Mesendoderm (in vitro differentiated cells): ENCODE results near the gene UBQLN3.

ENCODE experiments used
- DNase-seq: peaks from one replicate; pipeline ENCODE4 v3.0.0; 2013
- H2AK5ac ChIP-seq: 2 replicates; pipeline ENCODE4 v1.6.1; 2013; ENCODE audit warnings: low read length, inconsistent platforms
- H2BK120ac ChIP-seq: 2 replicates; pipeline ENCODE4 v1.6.1; 2013; ENCODE audit warnings: low read depth, mild to moderate bottlenecking, low read length, moderate library complexity, mixed read lengths
- H2BK15ac ChIP-seq: replicated peaks from 2 replicates; pipeline ENCODE4 v1.6.1; 2013; ENCODE audit warnings: low read depth, mild to moderate bottlenecking, moderate library complexity
- H2BK5ac ChIP-seq: 2 replicates; pipeline ENCODE4 v1.6.1; 2013; ENCODE audit warnings: low read length, inconsistent platforms
- H3K18ac ChIP-seq: 2 replicates; pipeline ENCODE4 v1.6.1; 2013; ENCODE audit warnings: mild to moderate bottlenecking, low read length, mixed read lengths
- H3K23ac ChIP-seq: one replicate; pipeline ENCODE4 v1.6.1; 2013; ENCODE audit warnings: low read length
- H3K27ac ChIP-seq: 2 replicates; pipeline ENCODE4 v1.5.1; 2013; ENCODE audit warnings: low read depth, mild to moderate bottlenecking, inconsistent platforms, low read length, moderate library complexity
- H3K27me3 ChIP-seq: 2 replicates; pipeline ENCODE4 v1.6.1; 2013; ENCODE audit warnings: low read length, control low read depth, mild to moderate bottlenecking, inconsistent platforms; ENCODE audit not compliant: insufficient read depth, poor library complexity
- H3K36me3 ChIP-seq: 2 replicates; pipeline ENCODE4 v1.6.1; 2013; ENCODE audit warnings: low read length, inconsistent platforms; ENCODE audit not compliant: control insufficient read depth, insufficient read depth
- H3K4ac ChIP-seq: one replicate; pipeline ENCODE4 v1.6.1; 2013; ENCODE audit warnings: low read depth, mild to moderate bottlenecking, low read length, moderate library complexity
- H3K4me1 ChIP-seq: 2 replicates; pipeline ENCODE4 v1.6.1; 2013; ENCODE audit warnings: low read depth, low read length, inconsistent platforms; ENCODE audit not compliant: control insufficient read depth
- H3K4me2 ChIP-seq: 2 replicates; pipeline ENCODE4 v1.6.1; 2013; ENCODE audit warnings: low read length
- H3K4me3 ChIP-seq: 2 replicates; pipeline ENCODE4 v1.5.1; 2013; ENCODE audit warnings: mild to moderate bottlenecking, low read length
- H3K56ac ChIP-seq: one replicate; pipeline ENCODE4 v1.6.1; 2013; ENCODE audit warnings: low read length
- H3K79me1 ChIP-seq: 2 replicates; pipeline ENCODE4 v1.6.1; 2013; ENCODE audit warnings: low read length, inconsistent platforms
- H3K79me2 ChIP-seq: 2 replicates; pipeline ENCODE4 v1.6.1; 2013; ENCODE audit warnings: mild to moderate bottlenecking, low read length; ENCODE audit not compliant: control insufficient read depth, insufficient read depth
- H3K9ac ChIP-seq: 2 replicates; pipeline ENCODE4 v1.6.1; 2013; ENCODE audit warnings: low read length, inconsistent platforms
- H4K5ac ChIP-seq: one replicate; pipeline ENCODE4 v1.6.1; 2013; ENCODE audit warnings: low read length
- H4K8ac ChIP-seq: one replicate; pipeline ENCODE4 v1.6.1; 2013; ENCODE audit warnings: low read depth, mild to moderate bottlenecking, control low read depth, low read length, moderate library complexity
- WGBS: extraction: QIAGEN DNeasy Blood & Tissue Kit; methylation state at CpG from one replicate; pipeline ENCODE4 v1.1.7; 2013; ENCODE audit warnings: low lambda C conversion rate, missing lambda C conversion rate; ENCODE audit not compliant: insufficient coverage; ENCODE audit errors: extremely low coverage; 5-methylcytosine and 5-hydroxymethylcytosine counted together

The UBQLN3 gene

DNA sequence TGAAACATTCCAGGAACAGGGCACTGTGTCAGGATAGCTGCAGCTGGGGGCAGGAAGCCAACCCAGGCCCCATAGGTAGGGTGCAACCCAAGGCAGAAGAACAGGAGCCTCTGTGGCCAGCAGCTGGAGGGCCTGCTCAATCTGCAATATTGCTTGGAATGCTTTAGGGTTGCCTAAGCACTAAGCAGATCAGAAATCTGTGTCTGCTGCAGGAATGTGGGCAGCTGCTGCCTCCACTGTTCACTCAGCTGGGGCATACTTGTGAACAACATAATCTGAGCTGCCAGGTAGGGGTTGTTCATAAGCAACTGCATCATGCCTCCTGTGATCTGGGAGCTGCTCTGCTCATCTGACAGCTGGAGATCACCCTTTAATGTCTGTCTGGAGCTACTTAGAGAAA is 5.1 kb upstream of the UBQLN3 start:
- Histone ChIP-seq H2BK15ac (no peak overlapping the region), H3K4me3 (no peak overlapping the region), H3K4me1 (no peaks in the 10 kb centered on the region), H2AK5ac (no peak overlapping the region), H2BK120ac (no peak overlapping the region), H3K79me1 (no peaks in the 10 kb centered on the region), H3K27me3 (no peaks in the 10 kb centered on the region), H3K4me2 (no peak overlapping the region), H3K4ac (no peak overlapping the region), H3K18ac (no peak overlapping the region), H3K56ac (no peak overlapping the region), H3K9ac (no peak overlapping the region), H3K23ac (no peak overlapping the region), H4K8ac (no peak overlapping the region), H4K5ac (no peak overlapping the region), H3K79me2 (no peaks in the 10 kb centered on the region), H3K27ac (no peak overlapping the region), H2BK5ac (no peak overlapping the region), H3K36me3 (no peaks in the 10 kb centered on the region)
- DNase-seq, result no peak

DNA sequence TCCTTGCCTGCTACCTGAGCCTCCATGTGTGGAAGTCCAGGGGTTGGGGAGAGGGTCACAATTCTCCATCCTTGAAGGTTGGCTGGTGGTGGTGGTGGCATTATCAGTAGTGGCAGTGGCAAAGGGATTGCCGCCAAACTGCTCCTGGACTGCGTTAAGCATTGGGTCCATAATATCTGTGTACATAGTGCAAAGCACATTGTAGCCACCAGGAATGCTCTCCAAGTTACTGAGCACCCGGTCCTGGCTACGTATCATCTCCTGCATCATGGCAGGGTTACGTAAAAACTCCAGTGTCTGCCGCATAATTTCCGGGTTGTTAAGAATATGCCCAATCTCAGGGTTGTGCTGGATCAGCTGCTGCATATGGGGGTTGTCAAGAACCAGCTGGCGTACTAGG is 1.2 kb downstream of the UBQLN3 start:
- Histone ChIP-seq H3K4ac (no peak overlapping the region), H3K9ac (no peak overlapping the region), H2AK5ac (no peak overlapping the region), H3K56ac (no peak overlapping the region), H4K5ac (no peak overlapping the region), H2BK120ac (no peak overlapping the region), H3K27ac (no peak overlapping the region), H2BK15ac (no peak overlapping the region), H2BK5ac (no peak overlapping the region), H3K4me2 (no peak overlapping the region), H3K79me1 (no peaks in the 10 kb centered on the region), H3K79me2 (no peaks in the 10 kb centered on the region), H3K27me3 (no peaks in the 10 kb centered on the region), H3K36me3 (no peaks in the 10 kb centered on the region), H3K4me3 (no peak overlapping the region), H3K23ac (no peak overlapping the region), H4K8ac (no peak overlapping the region), H3K18ac (no peak overlapping the region), H3K4me1 (no peaks in the 10 kb centered on the region)
- WGBS, result no CpG with 5 or more reads among the region's 8 CpGs
- no peak for DNase-seq

- H3K4me2 ChIP-seq, result no peak overlapping the region
- H3K4ac ChIP-seq, result no peak overlapping the region
- H2BK5ac ChIP-seq, result no peak overlapping the region
- H3K23ac ChIP-seq, result no peak overlapping the region
- H3K79me1 ChIP-seq, result no peaks in the 10 kb centered on the region
- no peaks in the 10 kb centered on the region for H3K79me2 ChIP-seq
- no peak overlapping the region for H2BK120ac ChIP-seq
- H4K5ac ChIP-seq, result no peak overlapping the region
- H3K9ac ChIP-seq, result no peak overlapping the region
- H3K27ac ChIP-seq, result no peak overlapping the region
- no peak overlapping the region for H3K56ac ChIP-seq
- no peak overlapping the region for H2BK15ac ChIP-seq
- no peak overlapping the region for H3K4me3 ChIP-seq
- no peak overlapping the region for H3K18ac ChIP-seq
- no CpG with 5 or more reads among the region's 6 CpGs for WGBS
- no peak overlapping the region for H4K8ac ChIP-seq
- no peak for DNase-seq
- no peaks in the 10 kb centered on the region for H3K27me3 ChIP-seq
- no peak overlapping the region for H2AK5ac ChIP-seq
- no peaks in the 10 kb centered on the region for H3K36me3 ChIP-seq
- H3K4me1 ChIP-seq, result no peaks in the 10 kb centered on the region
Observed at GRCh38 chr11:5507933-5508305, 1.8 kb downstream of the UBQLN3 start.

DNA sequence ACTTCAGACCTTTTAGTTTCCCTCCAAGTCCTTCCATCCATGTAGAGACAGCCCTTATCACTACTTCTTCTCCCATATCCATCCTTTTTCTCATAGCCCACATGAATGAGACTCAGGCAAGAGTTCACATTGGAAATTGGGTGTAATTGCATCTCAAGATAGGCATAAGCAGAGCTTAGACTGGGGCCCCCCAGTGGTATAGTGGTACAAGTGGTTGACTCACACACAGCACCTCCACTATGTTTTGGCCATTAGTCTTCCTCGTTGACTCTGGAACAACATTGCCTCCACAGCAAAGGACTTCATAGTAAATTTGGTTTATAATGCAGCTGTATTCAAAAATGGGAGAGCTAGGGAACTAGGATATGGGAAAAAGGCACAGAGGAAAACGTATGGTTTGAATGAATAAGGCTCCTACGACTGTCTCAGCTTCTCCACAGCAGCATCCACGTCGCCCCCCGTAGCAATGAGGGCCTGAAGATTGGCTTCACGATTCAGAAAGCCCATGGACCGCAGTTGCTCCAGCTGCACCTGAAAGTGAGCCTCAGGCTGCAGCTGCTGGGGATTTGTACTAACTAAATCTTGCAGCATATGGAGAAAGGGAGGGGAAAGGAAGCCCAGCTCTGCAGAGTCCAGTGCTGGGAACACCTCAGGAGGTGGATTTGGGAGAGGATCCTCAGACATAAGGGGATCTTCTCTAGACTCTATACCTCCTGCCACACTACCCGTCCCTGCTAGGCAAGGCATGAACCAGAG is 2.4 kb downstream of the UBQLN3 start:
- Histone ChIP-seq H4K8ac (no peak overlapping the region), H4K5ac (no peak overlapping the region), H3K9ac (no peak overlapping the region), H2BK15ac (no peak overlapping the region), H3K27ac (no peak overlapping the region), H3K79me1 (no peaks in the 10 kb centered on the region), H3K23ac (no peak overlapping the region), H2BK120ac (no peak overlapping the region), H3K4me2 (no peak overlapping the region), H3K4ac (no peak overlapping the region), H3K18ac (no peak overlapping the region), H3K4me1 (no peaks in the 10 kb centered on the region), H3K79me2 (no peaks in the 10 kb centered on the region), H3K4me3 (no peak overlapping the region), H3K36me3 (no peaks in the 10 kb centered on the region), H3K27me3 (no peaks in the 10 kb centered on the region), H2BK5ac (no peak overlapping the region), H2AK5ac (no peak overlapping the region), H3K56ac (no peak overlapping the region)
- peak; percentile 6 for DNase-seq
- WGBS, result no CpG with 5 or more reads among the region's 9 CpGs

DNA sequence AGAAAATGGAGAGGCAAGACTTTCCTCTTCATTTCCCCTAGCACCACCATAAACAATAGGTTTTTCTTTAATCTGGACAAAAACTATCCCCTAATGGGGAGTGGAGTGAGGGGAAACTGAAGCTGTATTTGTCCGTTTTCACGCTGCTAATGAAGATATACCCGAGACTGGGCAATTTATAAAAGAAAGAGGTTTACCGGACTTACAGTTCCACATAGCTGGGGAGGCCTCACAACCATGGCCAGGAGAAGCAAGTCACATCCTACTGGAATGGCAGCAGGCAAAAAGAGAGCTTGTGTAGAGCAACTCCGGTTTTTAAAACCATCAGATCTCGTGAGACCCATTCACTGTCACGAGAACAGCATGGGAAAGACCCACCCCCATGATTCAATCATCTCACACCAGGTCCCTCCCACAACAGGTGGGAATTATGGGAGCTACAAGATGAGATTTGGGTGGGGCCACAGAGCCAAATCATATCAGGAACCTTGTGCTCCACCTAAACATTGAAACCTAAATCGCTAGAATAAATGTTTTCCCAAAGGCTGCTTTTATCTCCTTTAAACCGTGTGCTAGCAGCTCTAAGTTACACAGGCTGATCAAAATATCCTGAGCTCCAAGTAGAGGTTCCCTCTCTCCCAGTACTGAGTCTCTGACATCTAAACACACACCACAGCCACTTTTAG is 4.3 kb downstream of the UBQLN3 start:
- H2BK5ac ChIP-seq, result no peak overlapping the region
- H3K23ac ChIP-seq, result no peak overlapping the region
- H3K9ac ChIP-seq, result no peak overlapping the region
- no peak overlapping the region for H4K5ac ChIP-seq
- no peak overlapping the region for H3K4ac ChIP-seq
- H3K56ac ChIP-seq, result no peak overlapping the region
- H3K79me2 ChIP-seq, result no peaks in the 10 kb centered on the region
- no peaks in the 10 kb centered on the region for H3K4me1 ChIP-seq
- H3K4me3 ChIP-seq, result no peak overlapping the region
- H3K36me3 ChIP-seq, result no peaks in the 10 kb centered on the region
- no peak for DNase-seq
- no peak overlapping the region for H2BK120ac ChIP-seq
- no peak overlapping the region for H4K8ac ChIP-seq
- H3K18ac ChIP-seq, result no peak overlapping the region
- H3K27ac ChIP-seq, result no peak overlapping the region
- no peaks in the 10 kb centered on the region for H3K79me1 ChIP-seq
- H2BK15ac ChIP-seq, result no peak overlapping the region
- H2AK5ac ChIP-seq, result no peak overlapping the region
- H3K4me2 ChIP-seq, result no peak overlapping the region
- H3K27me3 ChIP-seq, result no peaks in the 10 kb centered on the region
- WGBS, result no CpG with 5 or more reads among the region's 9 CpGs
